Activated CD8-positive, alpha-beta memory T cell treated with anti-CD3 and anti-CD28 coated beads for 36 hours (primary cell): ENCODE measurements around the gene VAV1. TPM values are rescaled to one million over a fixed set of nuclear protein-coding genes. Genes with fewer than 3 reads are reported as not detected.
"Not testable (repeated sequence)": the region's sequence is repeated elsewhere in the genome, so short reads cannot be mapped to it uniquely, and the experiment has no call there.

Source experiments
- CTCF ChIA-PET: fragments of 350-600 bp; sonication (Branson Sonifier 250); formaldehyde crosslinking; loops from one replicate; lab custom pipeline; 2021; ENCODE audit warnings: antibody characterized with exemption; lab: Charles Lee
- POLR2A ChIA-PET: fragments of 350-600 bp; sonication (Branson Sonifier 250); formaldehyde crosslinking; loops from one replicate; lab custom pipeline; 2021; ENCODE audit warnings: antibody characterized with exemption; lab: Charles Lee
- total RNA-seq, 2 experiments: library from RNA; stranded (reverse); gene quantifications; one replicate each; pipeline ENCODE4 v1.2.3, GENCODE V29; 2021

The VAV1 gene
- total RNA-seq, 2 experiments from 2014 or later = 59.5 to 59.7 TPM

GRCh38 chr19:6751189-6751588 is 21.3 kb upstream of the VAV1 start:
- POLR2A ChIA-PET = no interaction called here

GRCh38 chr19:6752256-6753177 is 20.0 kb upstream of the VAV1 start:
- ChIA-PET CTCF (interaction anchor here (0.5 to 1.8 kb wide), 6 partner anchors 20 to 391 kb away, joined by 3 to 8 read pairs (median 4); partner anchors contain the start of genes CLPP and VAV1), POLR2A (no interaction called here)

More at GRCh38 chr19:6751189-6751588, 21.3 kb upstream of the VAV1 start:
- CTCF ChIA-PET = no interaction called here

- CTCF ChIA-PET = interaction anchor here (0.6 to 1.8 kb wide), 4 partner anchors 19 to 392 kb away, joined by 3 to 8 read pairs (median 4); partner anchors contain the start of genes CLPP and VAV1
- POLR2A ChIA-PET = interaction anchor here (0.5 kb wide), 1 partner anchor 10 kb away, joined by 4 read pairs; no protein-coding TSS in a partner anchor
These were observed 19.1 kb upstream of the VAV1 start for GRCh38 chr19:6753178-6754031.

- ChIA-PET CTCF (interaction anchor here (1.4 to 1.8 kb wide), 2 partner anchors 19 to 105 kb away, joined by 4 to 5 read pairs; partner anchors contain the start of gene VAV1), POLR2A (no interaction called here)
These were observed 18.4 kb upstream of the VAV1 start for GRCh38 chr19:6754136-6754535.

- ChIA-PET CTCF (no interaction called here), POLR2A (no interaction called here)
These were observed 17.6 kb upstream of the VAV1 start for GRCh38 chr19:6754653-6755463.

- POLR2A ChIA-PET = no interaction called here
- CTCF ChIA-PET = interaction anchor here (1.4 kb wide), 1 partner anchor 53 kb away, joined by 3 read pairs; no protein-coding TSS in a partner anchor
These were observed 11.9 kb upstream of the VAV1 start for GRCh38 chr19:6760606-6761005.

- ChIA-PET POLR2A (no interaction called here), CTCF (interaction anchor here (1.4 kb wide), 1 partner anchor 53 kb away, joined by 3 read pairs; no protein-coding TSS in a partner anchor)
These were observed 11.3 kb upstream of the VAV1 start for GRCh38 chr19:6761053-6761676.

- POLR2A ChIA-PET = interaction anchor here (0.6 kb wide), 1 partner anchor 16 kb away, joined by 4 read pairs; no protein-coding TSS in a partner anchor
- CTCF ChIA-PET = not testable (repeated sequence)
These were observed 10.2 kb upstream of the VAV1 start for GRCh38 chr19:6762253-6762797.

- ChIA-PET POLR2A (interaction anchor here (1.2 kb wide), 1 partner anchor 8 kb away, joined by 3 read pairs; no protein-coding TSS in a partner anchor), CTCF (no interaction called here)
These were observed 6.7 kb upstream of the VAV1 start for GRCh38 chr19:6765738-6766356.

GRCh38 chr19:6766357-6767080 is 6.0 kb upstream of the VAV1 start:
- CTCF ChIA-PET = interaction anchor here (0.8 kb wide), 1 partner anchor 250 kb away, joined by 3 read pairs; no protein-coding TSS in a partner anchor
- POLR2A ChIA-PET = interaction anchor here (0.6 kb wide), 1 partner anchor 854 kb away, joined by 3 read pairs; no protein-coding TSS in a partner anchor

GRCh38 chr19:6767081-6767356 is 5.5 kb upstream of the VAV1 start:
- ChIA-PET CTCF (interaction anchor here (0.8 to 2.3 kb wide), 3 partner anchors 34 to 250 kb away, joined by 3 to 9 read pairs (median 7); no protein-coding TSS in a partner anchor), POLR2A (interaction anchor here (0.6 kb wide), 1 partner anchor 855 kb away, joined by 3 read pairs; no protein-coding TSS in a partner anchor)

- CTCF ChIA-PET = interaction anchor here (0.7 to 3.0 kb wide), 7 partner anchors 29 to 251 kb away, joined by 3 to 12 read pairs (median 3); no protein-coding TSS in a partner anchor
- POLR2A ChIA-PET = interaction anchor here (0.9 to 1.0 kb wide), 2 partner anchors 35 to 113 kb away, joined by 3 to 6 read pairs; no protein-coding TSS in a partner anchor
These were observed 4.9 kb upstream of the VAV1 start, which contains the start of gene SH2D3A for GRCh38 chr19:6767357-6768235. SH2D3A (minus strand) TSS chr19:6767435; CDS start chr19:6763748, 3,687 bp downstream.

- ChIA-PET CTCF (interaction anchor here (0.7 to 3.0 kb wide), 7 partner anchors 30 to 251 kb away, joined by 3 to 12 read pairs (median 3); no protein-coding TSS in a partner anchor), POLR2A (interaction anchor here (0.5 to 1.0 kb wide), 4 partner anchors 34 to 114 kb away, joined by 3 to 6 read pairs (median 3); no protein-coding TSS in a partner anchor)
These were observed 4.2 kb upstream of the VAV1 start for GRCh38 chr19:6768236-6768785.

- CTCF ChIA-PET = interaction anchor here (1.4 to 3.0 kb wide), 4 partner anchors 31 to 252 kb away, joined by 3 to 12 read pairs (median 7); no protein-coding TSS in a partner anchor
- POLR2A ChIA-PET = interaction anchor here (0.5 to 0.6 kb wide), 3 partner anchors 35 to 538 kb away, joined by 3 to 10 read pairs (median 3); no protein-coding TSS in a partner anchor
These were observed 3.4 kb upstream of the VAV1 start for GRCh38 chr19:6769006-6769619.
